WI38 (cell line): ENCODE results near the gene VKORC1.

Experiments
- H3K4me3 ChIP-seq: 2 replicates; pipeline ENCODE4 v1.5.1; 2011; ENCODE audit warnings: low read depth, mild to moderate bottlenecking, control low read depth, low read length
- CTCF ChIP-seq: IDR thresholded peaks from 2 replicates; pipeline ENCODE4 v1.5.1; 2012; ENCODE audit warnings: low read depth, mild to moderate bottlenecking, control low read depth, low read length

VKORC1 gene

DNA sequence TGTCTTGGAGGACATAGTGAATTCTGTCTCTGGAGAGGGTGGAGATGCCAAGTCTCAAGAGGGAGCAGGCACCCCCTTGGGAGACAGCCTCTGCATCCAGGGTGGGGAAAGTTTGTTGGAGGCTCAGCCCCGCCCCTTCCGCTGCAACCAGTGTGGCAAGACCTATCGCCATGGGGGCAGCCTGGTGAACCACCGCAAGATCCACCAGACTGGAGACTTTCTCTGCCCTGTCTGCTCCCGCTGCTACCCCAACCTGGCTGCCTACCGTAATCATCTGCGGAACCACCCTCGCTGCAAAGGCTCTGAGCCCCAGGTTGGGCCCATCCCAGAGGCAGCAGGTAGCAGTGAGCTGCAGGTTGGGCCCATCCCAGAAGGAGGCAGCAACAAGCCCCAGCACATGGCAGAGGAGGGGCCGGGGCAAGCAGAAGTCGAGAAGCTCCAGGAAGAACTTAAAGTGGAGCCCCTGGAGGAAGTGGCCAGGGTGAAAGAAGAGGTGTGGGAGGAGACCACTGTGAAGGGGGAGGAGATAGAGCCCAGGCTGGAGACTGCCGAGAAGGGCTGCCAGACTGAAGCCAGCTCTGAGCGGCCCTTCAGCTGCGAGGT lies 15.2 kb downstream of the VKORC1 start:
- H3K4me3 ChIP-seq: no peak overlapping the region
- no peak for TF ChIP-seq CTCF

GRCh38 chr16:31078597-31079341 lies 15.8 kb downstream of the VKORC1 start:
- TF ChIP-seq CTCF: no peak

GRCh38 chr16:31077592-31078396 lies 16.8 kb downstream of the VKORC1 start:
- no peak overlapping the region for H3K4me3 ChIP-seq
- no peak for TF ChIP-seq CTCF

More at GRCh38 chr16:31078597-31079341, 15.8 kb downstream of the VKORC1 start:
- H3K4me3 ChIP-seq: no peak overlapping the region

DNA sequence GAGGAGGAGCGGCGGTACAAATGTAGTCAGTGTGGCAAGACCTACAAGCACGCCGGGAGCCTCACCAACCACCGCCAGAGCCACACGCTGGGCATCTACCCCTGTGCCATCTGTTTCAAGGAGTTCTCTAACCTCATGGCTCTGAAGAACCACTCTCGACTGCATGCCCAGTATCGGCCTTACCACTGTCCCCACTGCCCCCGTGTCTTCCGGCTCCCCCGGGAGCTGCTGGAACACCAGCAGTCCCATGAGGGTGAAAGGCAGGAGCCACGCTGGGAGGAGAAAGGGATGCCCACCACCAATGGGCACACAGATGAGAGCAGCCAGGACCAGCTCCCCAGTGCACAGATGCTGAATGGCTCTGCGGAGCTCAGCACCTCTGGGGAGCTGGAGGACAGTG lies 17.6 kb downstream of the VKORC1 start:
- no peak for TF ChIP-seq CTCF
- H3K4me3 ChIP-seq: no peak overlapping the region

- TF ChIP-seq CTCF: no peak
- H3K4me3 ChIP-seq: no peak overlapping the region
Measured at GRCh38 chr16:31076319-31076718, 18.3 kb downstream of the VKORC1 start.

DNA sequence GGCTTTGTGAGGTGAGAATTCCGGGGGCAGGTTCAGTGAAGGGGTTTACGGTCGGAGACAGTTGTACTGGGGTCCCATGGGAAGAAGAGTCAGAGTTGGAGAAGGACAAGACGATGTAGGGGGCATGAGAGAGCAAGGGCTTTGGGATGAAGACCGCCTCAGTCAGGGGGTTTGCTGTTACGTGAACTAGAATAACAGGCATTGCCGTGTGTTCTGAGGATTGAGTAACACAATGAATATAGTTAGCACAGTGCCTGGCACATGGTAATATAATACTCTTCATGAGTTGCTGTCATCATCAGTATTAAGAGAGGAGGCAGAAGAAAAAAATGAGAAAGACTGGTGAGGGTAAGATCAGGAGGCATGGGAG lies 19.8 kb downstream of the VKORC1 start:
- TF ChIP-seq CTCF: no peak
- peak overlapping the region; percentile 71 for H3K4me3 ChIP-seq
